ENCODE results near the gene CBX5.
"Not testable (repeated sequence)": the region's sequence is repeated elsewhere in the genome, so short reads cannot be mapped to it uniquely, and the experiment has no call there.

The CBX5 gene

DNA sequence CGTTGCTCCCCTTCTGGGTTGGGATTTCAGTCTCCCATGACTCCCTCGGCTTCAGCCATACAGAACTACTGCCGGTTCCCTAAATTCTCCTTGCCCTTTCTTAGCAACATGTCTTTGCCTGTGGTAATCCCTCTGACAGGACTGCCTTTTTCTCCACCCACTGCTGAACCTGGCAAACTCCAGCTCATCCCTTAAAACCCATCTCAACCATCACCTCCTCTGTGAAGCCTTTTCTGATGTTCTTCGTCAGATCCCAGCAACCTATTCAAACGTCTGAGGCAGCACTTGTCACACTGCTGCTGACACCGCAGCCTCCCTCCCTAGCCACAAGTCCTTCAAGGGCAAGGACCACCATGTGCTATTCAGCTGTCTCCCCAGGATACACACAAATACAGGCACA lies 80.9 kb downstream of the CBX5 start:
- DNase-seq (ENCODE audit: low read depth, low spot score): no peak

DNA sequence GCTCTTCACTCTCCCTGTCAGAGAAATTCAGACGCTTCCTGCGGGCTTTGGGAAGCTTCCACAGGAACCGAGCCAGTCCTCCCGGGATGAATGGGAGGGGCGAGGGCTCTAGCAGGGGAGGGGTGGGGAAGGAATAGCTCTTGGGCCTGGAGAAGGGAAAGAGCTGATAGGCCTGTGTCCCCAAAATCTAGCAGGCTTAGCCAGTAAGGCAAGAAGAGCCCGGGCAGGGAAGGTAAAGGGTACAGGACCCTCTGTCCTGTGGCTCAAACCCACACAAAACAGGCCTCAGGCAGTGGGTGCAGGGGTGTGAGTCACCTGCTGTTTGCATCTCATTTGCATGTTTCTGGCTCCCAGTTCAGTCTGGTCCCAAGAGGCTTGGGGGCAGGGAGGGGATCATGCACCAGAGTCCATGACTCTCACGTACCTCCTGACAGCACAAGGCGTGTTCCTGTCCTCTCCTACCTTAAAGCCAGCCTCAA lies 82.5 kb downstream of the CBX5 start:
- DNase-seq (ENCODE audit: low read depth, low spot score): peak; percentile 51

DNA sequence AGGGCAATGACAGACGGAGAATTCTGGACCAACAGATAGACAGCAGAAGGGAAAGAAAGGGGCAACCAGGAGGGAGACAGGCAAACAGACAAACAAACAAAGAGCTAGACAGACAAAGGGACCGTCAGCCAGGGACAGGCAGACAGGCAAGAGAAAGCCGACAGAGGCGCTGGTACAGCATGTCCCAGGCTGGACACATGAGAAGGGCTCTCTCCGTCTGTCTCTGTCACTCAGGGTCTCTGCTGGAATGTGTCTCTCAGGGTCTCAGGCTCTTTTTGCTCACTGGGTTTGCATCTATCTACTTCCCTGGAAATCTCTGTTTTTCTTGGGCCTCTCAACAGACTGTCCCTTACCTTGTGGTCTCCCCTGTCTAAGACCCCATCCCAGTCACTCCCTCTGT lies 82.9 kb downstream of the CBX5 start:
- DNase-seq (ENCODE audit: low read depth, low spot score): no peak

DNA sequence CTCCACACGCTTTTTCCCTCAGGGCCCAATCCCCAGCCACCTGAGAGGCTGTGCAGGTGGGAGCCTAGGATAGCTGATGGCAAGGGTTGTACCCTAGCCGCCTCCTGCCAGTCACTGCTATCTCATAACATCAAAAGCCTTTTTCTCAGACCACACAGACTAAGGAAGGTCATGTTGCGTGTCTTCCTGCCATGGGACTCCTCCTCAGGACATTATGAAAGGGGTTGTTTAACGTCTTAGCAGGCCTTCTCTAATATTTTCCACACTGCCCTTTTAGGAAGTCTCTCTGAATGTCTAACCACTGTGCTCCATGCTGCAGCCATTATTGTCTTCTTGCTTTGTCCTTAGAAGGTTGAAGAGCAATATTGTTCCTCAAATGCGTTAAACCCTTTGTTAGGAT lies 83.5 kb downstream of the CBX5 start:
- DNase-seq (ENCODE audit: low read depth, low spot score): no peak

DNA sequence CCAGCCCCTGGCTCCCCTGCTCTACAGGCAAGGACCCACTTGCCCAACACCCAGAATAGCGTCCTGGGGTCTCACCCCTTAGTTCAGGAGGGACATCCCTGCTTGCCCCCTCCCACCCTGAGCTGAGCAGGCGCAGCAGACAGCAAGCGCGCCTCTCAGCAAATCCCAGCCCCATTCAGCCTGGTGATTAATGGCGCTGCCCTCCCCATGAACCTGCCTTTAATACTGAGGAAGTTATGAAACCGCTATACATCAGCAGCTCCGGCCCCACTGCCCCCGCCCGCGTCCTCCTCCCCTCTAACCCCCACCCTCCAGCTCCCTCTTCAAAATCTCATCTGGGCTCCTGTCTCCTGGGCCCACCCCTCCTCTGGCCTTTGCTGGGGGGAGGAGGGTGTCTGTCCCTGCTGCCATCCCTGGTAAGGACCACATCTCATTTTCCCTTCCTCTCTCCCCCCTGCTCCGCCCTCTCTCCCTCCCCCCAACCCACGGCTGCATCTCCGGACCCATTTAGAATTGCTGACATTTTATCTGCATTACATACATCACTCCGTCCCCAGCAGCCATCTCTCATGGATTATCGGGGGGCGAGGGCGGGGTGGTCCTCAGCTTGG lies 84.1 kb downstream of the CBX5 start:
- no peak for DNase-seq (ENCODE audit: low read depth, low spot score)

DNA sequence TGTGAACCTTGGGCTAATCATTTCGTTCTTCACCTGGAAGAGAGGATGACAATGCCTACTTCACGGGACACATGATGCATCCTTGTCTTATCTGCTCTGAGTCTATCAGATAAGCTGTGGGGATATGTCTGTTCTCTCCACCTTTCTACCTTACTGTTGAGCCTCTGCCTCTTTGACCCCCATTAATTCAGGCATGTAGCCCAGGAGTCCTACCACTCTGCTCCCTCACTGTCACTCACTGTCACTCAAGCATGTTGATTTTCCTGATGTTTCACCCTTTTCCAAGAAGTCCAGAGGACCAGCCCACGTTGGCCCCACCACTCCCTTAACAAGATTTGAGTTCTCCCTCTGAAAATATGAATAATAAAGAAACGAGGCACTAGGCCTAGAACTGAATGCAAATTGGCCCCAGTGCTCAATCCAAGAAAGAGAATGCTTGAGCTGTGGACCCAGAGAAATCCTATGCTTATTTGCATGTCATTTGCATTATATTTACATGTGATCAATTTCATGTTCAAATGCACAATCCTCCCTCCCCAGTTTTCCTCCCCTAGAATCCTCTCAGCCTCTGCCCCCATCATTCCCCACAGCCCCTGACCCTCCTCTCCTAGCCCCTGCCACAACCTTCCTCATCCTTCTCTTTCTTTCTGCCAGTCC lies 84.7 kb downstream of the CBX5 start:
- no peak for DNase-seq (ENCODE audit: low read depth, low spot score)

DNA sequence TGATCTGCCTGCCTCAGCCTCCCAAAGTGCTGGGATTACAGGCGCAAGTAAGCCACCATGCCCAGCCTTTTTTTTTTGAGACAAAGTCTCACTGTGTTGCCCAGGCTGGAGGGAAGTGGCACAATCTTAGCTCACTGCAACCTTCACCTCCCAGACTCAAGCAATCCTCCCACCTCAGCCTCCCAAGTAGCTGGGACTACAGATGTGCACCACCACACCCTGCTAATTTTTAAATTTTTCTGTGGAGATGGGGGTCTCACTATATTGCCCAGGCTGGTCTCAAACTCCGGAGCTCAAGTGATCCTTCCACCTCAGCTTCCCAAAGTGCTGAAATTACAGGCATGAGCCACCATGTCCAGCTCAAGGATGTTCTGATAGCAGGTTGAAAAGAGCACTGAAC lies 85.3 kb downstream of the CBX5 start:
- DNase-seq (ENCODE audit: low read depth, low spot score): not testable (repeated sequence)

DNA sequence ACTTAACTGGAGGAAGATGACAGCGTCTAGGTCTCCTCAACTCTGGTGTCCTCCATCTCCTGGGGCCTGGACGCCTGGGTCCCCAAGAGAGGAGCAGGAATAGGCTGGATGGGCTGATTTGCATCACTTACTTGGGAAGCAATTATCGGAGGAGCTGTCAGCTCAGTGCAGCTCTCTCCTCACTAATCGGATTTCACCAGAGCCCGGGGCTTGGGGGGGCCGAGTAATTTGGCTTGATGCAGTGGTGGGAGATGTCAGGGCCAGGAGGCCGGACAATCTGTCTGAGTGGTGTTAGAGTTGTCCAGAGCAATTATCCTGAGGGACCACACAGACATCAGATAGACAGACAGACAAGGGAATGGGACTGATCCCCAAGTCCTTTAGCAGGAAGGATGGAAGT lies 86.5 kb downstream of the CBX5 start:
- DNase-seq (ENCODE audit: low read depth, low spot score): no peak

DNA sequence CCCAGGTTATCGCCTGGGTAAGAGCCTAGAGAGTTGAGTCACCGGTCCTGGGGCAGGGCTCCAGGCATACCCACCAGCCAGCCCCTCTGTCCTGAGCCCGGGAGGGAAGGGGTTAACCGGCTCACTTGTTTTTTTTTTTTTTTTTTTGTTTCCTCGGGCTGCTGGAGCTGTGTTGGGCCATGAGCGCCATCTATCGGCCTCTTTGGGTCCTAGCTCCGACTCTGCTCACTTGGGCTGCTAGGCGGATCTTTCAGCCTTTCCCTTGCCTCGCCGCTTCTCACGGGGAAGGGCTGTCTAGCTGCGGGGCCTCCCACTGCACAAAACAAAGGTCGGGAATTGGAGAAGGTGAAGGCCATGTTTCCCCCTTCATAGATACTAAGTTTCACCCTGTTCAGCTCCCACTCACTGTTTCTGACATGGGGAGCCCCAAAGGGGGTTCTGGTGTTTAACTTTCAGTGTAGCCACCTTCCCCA lies 88.3 kb downstream of the CBX5 start:
- peak; percentile 97 for DNase-seq (ENCODE audit: low read depth, low spot score)

DNA sequence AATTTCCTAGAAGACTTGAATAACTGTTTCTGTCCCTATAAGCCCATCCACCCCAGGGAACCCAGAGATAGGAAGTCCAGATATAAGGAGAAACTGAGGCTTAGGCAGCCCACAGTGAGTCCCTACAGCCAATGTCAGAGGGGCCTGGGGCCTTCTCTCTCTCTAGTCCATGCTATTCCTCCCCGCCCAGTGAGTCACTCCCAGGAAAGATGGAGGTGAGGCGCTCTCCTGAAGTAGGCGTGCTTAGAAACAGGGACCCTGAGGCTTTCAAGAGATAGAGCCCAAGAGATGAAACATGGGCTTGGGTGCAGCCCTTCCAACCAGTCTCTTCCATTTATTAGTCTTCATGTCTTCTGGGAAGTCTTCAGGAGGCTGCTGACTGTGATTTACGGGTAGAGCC lies 88.8 kb downstream of the CBX5 start:
- DNase-seq (ENCODE audit: low read depth, low spot score): no peak

DNA sequence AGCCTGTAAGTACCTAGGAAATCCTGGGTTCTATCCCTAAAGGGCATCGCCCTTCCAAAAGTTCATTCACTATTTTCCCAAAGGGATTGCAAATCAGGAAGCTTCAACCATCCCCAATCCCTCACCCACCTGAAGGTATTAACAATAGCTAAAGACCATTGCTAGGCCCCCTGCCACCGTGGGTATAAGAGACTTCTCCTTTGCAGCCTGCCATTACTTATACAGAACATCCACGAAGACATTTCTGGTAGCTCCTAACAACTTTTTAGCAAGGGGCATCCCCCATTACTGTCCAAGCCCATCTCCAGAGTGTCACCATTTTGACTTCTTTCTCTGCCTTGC lies 90.8 kb downstream of the CBX5 start:
- no peak for DNase-seq (ENCODE audit: low read depth, low spot score)

DNA sequence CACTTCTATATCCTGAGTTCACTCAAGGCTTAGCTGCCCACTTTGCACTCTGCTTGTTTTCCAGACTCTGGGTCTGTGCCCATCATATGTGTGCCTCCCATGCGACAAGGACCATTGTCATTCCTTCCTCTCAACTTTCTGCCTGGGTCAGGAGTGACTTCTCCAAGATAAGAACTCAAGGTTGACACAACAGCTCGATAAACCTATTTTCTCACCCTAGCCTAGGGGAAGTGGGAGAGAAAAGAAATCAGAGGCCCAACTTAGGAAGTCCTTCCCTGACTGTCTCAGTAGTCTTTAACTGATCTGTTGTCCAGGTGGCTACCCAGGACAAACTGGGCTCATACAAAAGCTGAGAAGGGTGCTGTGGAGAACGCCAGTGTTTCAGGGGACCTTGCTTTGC lies 92.8 kb downstream of the CBX5 start:
- peak; percentile 54 for DNase-seq (ENCODE audit: low read depth, low spot score)

DNA sequence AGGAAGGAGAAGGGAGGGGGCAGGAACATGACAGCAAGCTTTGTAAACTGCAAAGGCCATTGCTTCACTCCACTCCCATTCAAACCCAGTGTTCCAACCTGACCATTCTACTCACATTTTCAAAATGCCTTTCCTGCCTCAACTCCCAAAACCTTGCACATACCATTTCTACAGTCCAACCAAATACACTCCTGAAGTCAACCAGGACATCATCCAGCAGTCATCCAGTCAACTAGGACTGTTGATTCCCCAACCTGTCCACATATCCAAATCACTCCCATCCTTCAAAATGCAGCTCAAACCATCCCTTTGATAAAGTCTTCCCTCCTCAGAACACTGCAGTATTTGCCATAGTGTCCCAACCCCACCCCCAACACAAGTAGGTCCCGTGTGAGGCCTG lies 94.0 kb downstream of the CBX5 start:
- no peak for DNase-seq (ENCODE audit: low read depth, low spot score)

DNA sequence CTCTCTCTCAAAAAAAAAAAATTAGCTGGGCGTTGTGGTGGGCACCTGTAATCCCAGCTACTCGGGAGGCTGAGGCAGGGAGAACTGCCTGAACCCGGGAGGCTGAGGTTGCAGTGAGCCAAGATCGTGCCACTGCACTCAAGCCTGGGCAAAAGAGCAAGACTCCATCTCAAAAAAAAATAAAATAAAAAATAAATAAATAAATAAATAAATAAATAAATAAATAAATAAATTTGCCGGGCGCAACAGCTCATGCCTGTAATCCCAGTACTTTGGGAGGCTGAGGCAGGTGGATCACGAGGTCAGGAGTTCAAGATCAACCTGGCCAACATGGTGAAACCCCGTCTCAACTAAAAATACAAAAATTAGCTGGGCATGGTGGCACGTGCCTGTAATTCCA lies 94.6 kb downstream of the CBX5 start:
- not testable (repeated sequence) for DNase-seq (ENCODE audit: low read depth, low spot score)

DNA sequence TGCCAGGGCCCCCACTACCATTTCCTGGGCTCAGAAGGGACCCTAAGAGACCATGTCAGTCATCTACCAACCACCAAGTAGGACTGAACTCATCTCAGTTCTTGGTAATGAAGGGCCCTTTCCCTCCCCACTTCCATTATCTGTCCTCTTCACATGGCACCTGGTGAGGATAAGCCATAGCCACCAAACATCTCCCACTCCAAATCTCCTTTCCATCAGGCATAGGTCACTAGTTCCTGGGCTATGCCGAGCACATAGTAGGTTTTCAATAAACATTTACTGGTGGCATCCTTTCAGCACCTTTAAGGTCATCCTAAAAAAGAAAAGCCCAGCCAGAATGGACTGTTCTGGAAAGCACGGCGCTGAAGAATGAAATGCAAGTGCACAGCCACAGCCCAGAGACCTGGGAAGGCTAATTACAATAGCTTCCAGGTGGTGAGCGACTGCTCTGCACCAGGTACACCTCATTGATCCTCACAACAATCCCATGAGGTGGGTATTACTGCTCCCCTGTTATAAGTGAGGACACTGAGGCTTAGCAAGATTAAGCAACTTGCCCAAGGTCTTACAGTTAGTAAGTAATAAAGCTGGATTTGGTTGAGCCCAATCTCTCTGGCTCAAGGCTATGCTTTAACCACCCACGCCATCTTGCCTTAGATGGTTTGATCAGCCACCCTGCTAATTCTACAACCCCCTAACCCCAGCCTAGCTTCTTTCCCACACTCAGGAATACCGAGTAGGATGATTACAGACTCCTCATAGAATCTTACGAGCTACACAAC lies 95.7 kb downstream of the CBX5 start:
- no peak for DNase-seq (ENCODE audit: low read depth, low spot score)

DNA sequence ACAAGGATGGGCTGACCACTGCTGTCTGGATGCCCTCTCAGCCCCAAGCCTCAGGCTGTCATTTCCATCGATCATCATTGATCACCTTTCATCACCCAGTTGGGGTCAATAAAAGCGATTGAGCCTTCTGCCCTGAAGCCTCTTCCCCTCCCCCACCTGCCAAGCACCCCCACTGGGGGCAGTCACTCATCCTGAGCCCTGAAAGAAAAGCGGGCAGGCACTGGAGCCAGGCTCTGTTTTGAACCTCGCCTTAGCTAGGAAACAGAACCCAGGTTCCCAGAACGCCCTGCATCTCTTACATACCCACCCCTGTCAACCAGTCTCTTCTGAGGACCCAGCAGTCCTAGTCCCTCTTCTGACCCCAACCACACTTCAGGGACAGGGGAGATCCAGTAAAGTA lies 96.9 kb downstream of the CBX5 start:
- no peak for DNase-seq (ENCODE audit: low read depth, low spot score)

DNA sequence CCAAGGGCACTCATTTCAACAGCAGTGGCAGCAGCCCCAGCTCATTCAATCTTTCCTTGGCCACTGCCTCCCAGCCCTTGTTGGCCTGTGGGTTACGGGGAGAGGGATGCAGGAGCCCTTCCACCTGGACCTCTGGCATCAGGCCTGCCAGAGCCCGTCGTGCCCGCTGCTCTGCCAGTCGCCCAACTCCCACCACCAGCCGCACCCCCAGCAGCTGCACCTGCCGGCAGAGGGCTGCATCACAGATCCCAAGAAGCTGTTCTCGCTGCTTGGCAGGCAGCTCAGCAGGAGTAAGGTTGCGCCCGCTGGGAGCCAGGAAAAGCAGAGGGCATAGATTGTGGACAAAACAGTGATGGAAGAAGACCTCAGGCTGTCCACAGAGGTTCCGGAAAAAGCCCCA lies 97.8 kb downstream of the CBX5 start:
- no peak for DNase-seq (ENCODE audit: low read depth, low spot score)
